H9 (cell line): ENCODE data around the gene DIP2C. TPM values are rescaled to one million over a fixed set of nuclear protein-coding genes. Genes with fewer than 3 reads are reported as not detected.

Experiments used
- DNase-seq: peaks from one replicate; pipeline ENCODE4 v3.0.0-alpha.2; 2017
- H2AFZ ChIP-seq: one replicate; pipeline ENCODE4 v1.6.1; 2013; ENCODE audit warnings: mild to moderate bottlenecking, low read length, control low read depth, moderate library complexity
- H2AK5ac ChIP-seq: 2 replicates; pipeline ENCODE4 v1.6.1; 2013; ENCODE audit warnings: low read length, control low read depth, mixed read lengths; ENCODE audit not compliant: insufficient read length
- H2BK120ac ChIP-seq: one replicate; pipeline ENCODE4 v1.6.1; 2013; ENCODE audit warnings: low read depth, mild to moderate bottlenecking, low read length, control low read depth, inconsistent platforms; ENCODE audit not compliant: poor library complexity, severe bottlenecking
- H2BK12ac ChIP-seq: 2 replicates; pipeline ENCODE4 v1.6.1; 2013; ENCODE audit warnings: low read length, control low read depth, mixed read lengths, low read depth; ENCODE audit not compliant: insufficient read length
- H2BK15ac ChIP-seq: 2 replicates; pipeline ENCODE4 v1.6.1; 2013; ENCODE audit warnings: low read depth, low read length, control low read depth
- H2BK20ac ChIP-seq: one replicate; pipeline ENCODE4 v1.6.1; 2013; ENCODE audit warnings: low read depth, mild to moderate bottlenecking, low read length, control low read depth, inconsistent platforms; ENCODE audit not compliant: poor library complexity, severe bottlenecking
- H2BK5ac ChIP-seq: 2 replicates; pipeline ENCODE4 v1.6.1; 2013; ENCODE audit warnings: low read length, control low read depth, mixed read lengths; ENCODE audit not compliant: insufficient read length
- H3K14ac ChIP-seq: 2 replicates; pipeline ENCODE4 v1.6.1; 2013; ENCODE audit warnings: low read length, control low read depth; ENCODE audit not compliant: insufficient read depth
- H3K18ac ChIP-seq: 2 replicates; pipeline ENCODE4 v1.6.1; 2013; ENCODE audit warnings: low read depth, mild to moderate bottlenecking, mixed read lengths, low read length, control low read depth; ENCODE audit not compliant: insufficient read length
- H3K23ac ChIP-seq: 2 replicates; pipeline ENCODE4 v1.6.1; 2013; ENCODE audit warnings: low read length, control low read depth, mixed read lengths, low read depth; ENCODE audit not compliant: insufficient read length
- H3K23me2 ChIP-seq: 2 replicates; pipeline ENCODE4 v1.6.1; 2013; ENCODE audit warnings: low read depth, mild to moderate bottlenecking, mixed read lengths, low read length, control low read depth; ENCODE audit not compliant: insufficient read length, poor library complexity, severe bottlenecking
- H3K27ac ChIP-seq: 2 replicates; pipeline ENCODE4 v1.5.1; 2013; ENCODE audit warnings: low read length, control low read depth, mixed read lengths, low read depth; ENCODE audit not compliant: insufficient read length
- H3K27me3 ChIP-seq: 2 replicates; pipeline ENCODE4 v1.6.1; 2013; ENCODE audit warnings: low read length, control low read depth, inconsistent platforms; ENCODE audit not compliant: insufficient read depth
- H3K4ac ChIP-seq: 2 replicates; pipeline ENCODE4 v1.6.1; 2013; ENCODE audit warnings: low read depth, mild to moderate bottlenecking, control low read depth, inconsistent platforms, low read length, moderate library complexity
- H3K4me1 ChIP-seq: 2 replicates; pipeline ENCODE4 v1.6.1; 2013; ENCODE audit warnings: low read length, control low read depth, inconsistent platforms; ENCODE audit not compliant: insufficient read depth
- H3K4me2 ChIP-seq: 2 replicates; pipeline ENCODE4 v1.6.1; 2013; ENCODE audit warnings: low read length, control low read depth, mixed read lengths; ENCODE audit not compliant: insufficient read length, insufficient read depth
- H3K56ac ChIP-seq: 2 replicates; pipeline ENCODE4 v1.6.1; 2013; ENCODE audit warnings: low read depth, mild to moderate bottlenecking, mixed read lengths, low read length, control low read depth; ENCODE audit not compliant: insufficient read length
- H3K79me1 ChIP-seq: 2 replicates; pipeline ENCODE4 v1.6.1; 2013; ENCODE audit warnings: low read depth, mild to moderate bottlenecking, moderate library complexity, low read length, control low read depth, inconsistent platforms; ENCODE audit not compliant: insufficient read depth, poor library complexity, severe bottlenecking
- H3K79me2 ChIP-seq: 2 replicates; pipeline ENCODE4 v1.6.1; 2013; ENCODE audit warnings: low read length, control low read depth, inconsistent platforms; ENCODE audit not compliant: insufficient read depth
- H3K9ac ChIP-seq: 2 replicates; pipeline ENCODE4 v1.6.1; 2013; ENCODE audit warnings: low read length, control low read depth, mixed read lengths; ENCODE audit not compliant: insufficient read length; ENCODE audit errors: extremely low read depth
- H3K9me3 ChIP-seq: one replicate; pipeline ENCODE4 v1.6.1; 2013; ENCODE audit warnings: low read depth, low read length, inconsistent platforms; ENCODE audit not compliant: control insufficient read depth
- H3T11ph ChIP-seq: one replicate; pipeline ENCODE4 v1.6.1; 2013; ENCODE audit warnings: mild to moderate bottlenecking, low read length, control low read depth, inconsistent platforms
- H4K20me1 ChIP-seq: one replicate; pipeline ENCODE4 v1.6.1; 2013; ENCODE audit not compliant: control insufficient read depth, insufficient read length, insufficient read depth
- H4K5ac ChIP-seq: 2 replicates; pipeline ENCODE4 v1.6.1; 2013; ENCODE audit warnings: low read depth, mild to moderate bottlenecking, mixed read lengths, low read length, control low read depth; ENCODE audit not compliant: insufficient read length
- H4K8ac ChIP-seq: replicated peaks from 2 replicates; pipeline ENCODE4 v1.6.1; 2013; ENCODE audit warnings: low read length, control low read depth, mixed read lengths, low read depth; ENCODE audit not compliant: insufficient read length
- H4K91ac ChIP-seq: 2 replicates; pipeline ENCODE4 v1.6.1; 2013; ENCODE audit warnings: low read depth, mild to moderate bottlenecking, moderate library complexity, mixed read lengths, low read length, control low read depth; ENCODE audit not compliant: insufficient read length
- H3K27ac Mint-ChIP-seq, 3 experiments: 2 replicates in 2 of 3; 3 replicates in 1 of 3; pipeline ENCODE4 v1.8.0; 2020 to 2021; ENCODE audit warnings: mixed read lengths in 3 of 3, mild to moderate bottlenecking in 1 of 3, moderate library complexity in 1 of 3
- H3K27me3 Mint-ChIP-seq: 2 replicates; pipeline ENCODE4 v1.8.0; 2021; ENCODE audit warnings: low read depth, mild to moderate bottlenecking, moderate library complexity, mixed read lengths
- H3K36me3 Mint-ChIP-seq, 3 experiments: 2 replicates in 2 of 3; 3 replicates in 1 of 3; pipeline ENCODE4 v1.8.0; 2020 to 2021; ENCODE audit warnings: low read depth in 3 of 3, mixed read lengths in 3 of 3; ENCODE audit not compliant: insufficient read depth in 1 of 3
- H3K4me1 Mint-ChIP-seq, 2 experiments: 2 replicates each; pipeline ENCODE4 v1.8.0; 2020; ENCODE audit warnings: mixed read lengths in 2 of 2
- H3K4me3 Mint-ChIP-seq, 2 experiments: 2 replicates in 1 of 2; 3 replicates in 1 of 2; pipeline ENCODE4 v1.8.0; 2020 to 2021; ENCODE audit warnings: mild to moderate bottlenecking in 2 of 2, mixed read lengths in 2 of 2, moderate library complexity in 1 of 2
- H3K9me3 Mint-ChIP-seq, 2 experiments: 2 replicates in 1 of 2; 3 replicates in 1 of 2; pipeline ENCODE4 v1.8.0; 2020; ENCODE audit warnings: mild to moderate bottlenecking in 2 of 2, mixed read lengths in 2 of 2, moderate library complexity in 1 of 2
- CTCF ChIP-seq: fragments of 200-600 bp; sonication (generic); conservative IDR thresholded peaks from 3 replicates; pipeline ENCODE4 v1.8.0; 2021; ENCODE audit warnings: antibody characterized with exemption, mild to moderate bottlenecking
- WGBS: extraction: QIAGEN DNeasy Blood & Tissue Kit; methylation state at CpG from one replicate; pipeline ENCODE4 v1.1.7; 2013; ENCODE audit warnings: missing lambda C conversion rate, low lambda C conversion rate, mixed read lengths; ENCODE audit not compliant: insufficient read length; ENCODE audit errors: extremely low coverage; 5-methylcytosine and 5-hydroxymethylcytosine counted together
- total RNA-seq: library from RNA; stranded (reverse); gene quantifications from 2 replicates; pipeline ENCODE4 v1.2.1, GENCODE V29; 2021

The DIP2C gene
- total RNA-seq, 1 experiment from 2014 or later = 7.9 TPM

GRCh38 chr10:275680-276079, 413.8 kb downstream of the DIP2C start:
- Histone ChIP-seq H4K20me1 (no peaks in the 10 kb centered on the region), H4K8ac (no peak overlapping the region), H3K9ac (no peak overlapping the region), H3K27ac (no peak overlapping the region), H3T11ph (no peak overlapping the region), H2AK5ac (no peak overlapping the region), H2BK120ac (no peak overlapping the region), H3K23ac (no peak overlapping the region), H3K56ac (no peak overlapping the region), H3K18ac (no peak overlapping the region), H2BK15ac (no peak overlapping the region), H3K79me2 (no peaks in the 10 kb centered on the region), H3K79me1 (no peaks in the 10 kb centered on the region), H3K23me2 (peaks cover 4% of the 10 kb centered on the region), H2AFZ (no peak overlapping the region), H3K27me3 (no peaks in the 10 kb centered on the region), H4K91ac (no peak overlapping the region), H4K5ac (no peak overlapping the region), H3K4me2 (no peak overlapping the region), H3K9me3 (no peaks in the 10 kb centered on the region), H2BK12ac (no peak overlapping the region), H2BK20ac (no peak overlapping the region), H3K4me1 (no peaks in the 10 kb centered on the region), H2BK5ac (no peak overlapping the region), H3K14ac (no peak overlapping the region; the same call in 1 of the 2 replicates), H3K4ac (no peak overlapping the region)
- no CpG with 5 or more reads among the region's 18 CpGs for WGBS
- H3K4me3 Mint-ChIP-seq = no peak overlapping the region
- no peaks in the 10 kb centered on the region for H3K27me3 Mint-ChIP-seq
- peaks cover 6 to 7% of the 10 kb centered on the region in 2 experiments for H3K4me1 Mint-ChIP-seq
- TF ChIP-seq CTCF = no peak
- peaks cover 0 to 12% (median 4%) of the 10 kb centered on the region in 3 experiments; a peak in 5 of 7 replicates for H3K36me3 Mint-ChIP-seq
- no peaks in the 10 kb centered on the region for H3K9me3 Mint-ChIP-seq
- DNase-seq = no peak
- 0 out of 7 replicates have a peak overlapping the region, but pooled peaks of 1 of the 3 experiments have one; percentile 36 for H3K27ac Mint-ChIP-seq
